HL-60 (cell line): ENCODE data around the gene NFYC.

Source experiments
- DNase-seq, 2 experiments: peaks; one replicate each; pipeline ENCODE4 v3.0.0-alpha.2; 2010 to 2020; ENCODE audit warnings: low read depth in 1 of 2, low spot score in 1 of 2
- H3K27ac ChIP-seq: fragments of 250-450 bp; sonication (Bioruptor Pico); replicated peaks from 2 replicates; pipeline ENCODE4 v1.5.1; 2020; ENCODE audit warnings: mild to moderate bottlenecking, moderate library complexity
- H3K27me3 ChIP-seq: fragments of 250-450 bp; sonication (Bioruptor Pico); 2 replicates; pipeline ENCODE4 v1.5.1; 2021; ENCODE audit warnings: mild to moderate bottlenecking, moderate library complexity; ENCODE audit not compliant: insufficient read depth, poor library complexity, severe bottlenecking
- H3K4me3 ChIP-seq: replicated peaks from 2 replicates; pipeline ENCODE4 v1.5.1; 2011; ENCODE audit warnings: mild to moderate bottlenecking, control low read depth, low read length; ENCODE audit not compliant: insufficient read depth
- GABPA ChIP-seq: IDR thresholded peaks from 2 replicates; pipeline ENCODE4 v1.6.1; 2012; ENCODE audit warnings: low read depth
- POLR2AphosphoS5 ChIP-seq: IDR thresholded peaks from 2 replicates; pipeline ENCODE4 v1.6.1; 2012; ENCODE audit warnings: low read depth
- SPI1 ChIP-seq: IDR thresholded peaks from 2 replicates; pipeline ENCODE4 v1.6.1; 2012; ENCODE audit warnings: low read depth, mild to moderate bottlenecking, borderline replicate concordance
- TF ChIP-seq, protein P1 (sequence below): IDR thresholded peaks from one replicate; pipeline ENCODE4 v1.5.1; 2011; ENCODE audit warnings: low read length, control low read depth, inconsistent platforms; ENCODE audit not compliant: insufficient read depth
- TF ChIP-seq, protein P2 (sequence below): IDR thresholded peaks from 2 replicates; pipeline ENCODE4 v1.6.1; 2012; ENCODE audit warnings: low read depth; ENCODE audit not compliant: insufficient replicate concordance

NFYC gene

DNA sequence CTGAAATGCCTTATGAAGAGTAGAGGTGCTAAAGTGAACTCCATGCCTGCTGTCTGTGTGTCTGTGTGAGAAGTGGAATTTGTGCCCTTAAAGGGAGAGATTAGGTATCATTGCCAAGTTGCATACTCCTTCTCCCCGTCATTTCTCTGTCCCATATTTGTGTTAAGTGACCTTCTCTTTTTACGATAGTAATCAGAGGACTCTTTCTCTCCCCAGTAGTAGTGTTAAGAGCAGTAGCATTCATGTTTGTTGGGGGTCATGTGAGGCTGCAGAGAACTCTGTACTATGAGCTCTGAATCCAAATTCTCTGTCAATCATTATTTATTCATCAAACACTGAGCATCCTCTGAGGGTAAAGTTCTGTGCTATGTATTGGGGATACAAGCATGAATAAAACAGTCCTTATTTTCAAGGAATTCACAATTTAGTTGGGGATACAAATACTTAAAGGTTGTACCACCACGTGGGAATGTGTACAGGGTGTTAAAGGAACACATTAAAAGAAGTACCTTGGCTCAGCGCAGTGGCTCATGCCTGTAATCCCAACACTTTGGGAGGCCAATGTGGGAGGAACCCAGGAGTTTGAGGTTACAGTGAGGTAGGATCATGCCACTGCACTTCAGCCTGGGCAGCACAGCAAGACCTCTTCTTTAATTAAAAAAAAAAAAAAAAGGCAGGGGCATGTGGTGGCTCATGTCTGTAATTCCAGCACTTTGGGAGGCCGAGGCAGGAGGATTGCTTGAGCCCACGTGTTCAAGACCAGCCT lies 67.3 kb downstream of the NFYC start:
- Histone ChIP-seq H3K27me3 (no peaks in the 10 kb centered on the region), H3K4me3 (no peak overlapping the region), H3K27ac (no peak overlapping the region)
- TF ChIP-seq, protein P1, sequence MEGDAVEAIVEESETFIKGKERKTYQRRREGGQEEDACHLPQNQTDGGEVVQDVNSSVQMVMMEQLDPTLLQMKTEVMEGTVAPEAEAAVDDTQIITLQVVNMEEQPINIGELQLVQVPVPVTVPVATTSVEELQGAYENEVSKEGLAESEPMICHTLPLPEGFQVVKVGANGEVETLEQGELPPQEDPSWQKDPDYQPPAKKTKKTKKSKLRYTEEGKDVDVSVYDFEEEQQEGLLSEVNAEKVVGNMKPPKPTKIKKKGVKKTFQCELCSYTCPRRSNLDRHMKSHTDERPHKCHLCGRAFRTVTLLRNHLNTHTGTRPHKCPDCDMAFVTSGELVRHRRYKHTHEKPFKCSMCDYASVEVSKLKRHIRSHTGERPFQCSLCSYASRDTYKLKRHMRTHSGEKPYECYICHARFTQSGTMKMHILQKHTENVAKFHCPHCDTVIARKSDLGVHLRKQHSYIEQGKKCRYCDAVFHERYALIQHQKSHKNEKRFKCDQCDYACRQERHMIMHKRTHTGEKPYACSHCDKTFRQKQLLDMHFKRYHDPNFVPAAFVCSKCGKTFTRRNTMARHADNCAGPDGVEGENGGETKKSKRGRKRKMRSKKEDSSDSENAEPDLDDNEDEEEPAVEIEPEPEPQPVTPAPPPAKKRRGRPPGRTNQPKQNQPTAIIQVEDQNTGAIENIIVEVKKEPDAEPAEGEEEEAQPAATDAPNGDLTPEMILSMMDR = no peak
- no peak for TF ChIP-seq POLR2AphosphoS5
- no peak for TF ChIP-seq SPI1
- TF ChIP-seq, protein P2, sequence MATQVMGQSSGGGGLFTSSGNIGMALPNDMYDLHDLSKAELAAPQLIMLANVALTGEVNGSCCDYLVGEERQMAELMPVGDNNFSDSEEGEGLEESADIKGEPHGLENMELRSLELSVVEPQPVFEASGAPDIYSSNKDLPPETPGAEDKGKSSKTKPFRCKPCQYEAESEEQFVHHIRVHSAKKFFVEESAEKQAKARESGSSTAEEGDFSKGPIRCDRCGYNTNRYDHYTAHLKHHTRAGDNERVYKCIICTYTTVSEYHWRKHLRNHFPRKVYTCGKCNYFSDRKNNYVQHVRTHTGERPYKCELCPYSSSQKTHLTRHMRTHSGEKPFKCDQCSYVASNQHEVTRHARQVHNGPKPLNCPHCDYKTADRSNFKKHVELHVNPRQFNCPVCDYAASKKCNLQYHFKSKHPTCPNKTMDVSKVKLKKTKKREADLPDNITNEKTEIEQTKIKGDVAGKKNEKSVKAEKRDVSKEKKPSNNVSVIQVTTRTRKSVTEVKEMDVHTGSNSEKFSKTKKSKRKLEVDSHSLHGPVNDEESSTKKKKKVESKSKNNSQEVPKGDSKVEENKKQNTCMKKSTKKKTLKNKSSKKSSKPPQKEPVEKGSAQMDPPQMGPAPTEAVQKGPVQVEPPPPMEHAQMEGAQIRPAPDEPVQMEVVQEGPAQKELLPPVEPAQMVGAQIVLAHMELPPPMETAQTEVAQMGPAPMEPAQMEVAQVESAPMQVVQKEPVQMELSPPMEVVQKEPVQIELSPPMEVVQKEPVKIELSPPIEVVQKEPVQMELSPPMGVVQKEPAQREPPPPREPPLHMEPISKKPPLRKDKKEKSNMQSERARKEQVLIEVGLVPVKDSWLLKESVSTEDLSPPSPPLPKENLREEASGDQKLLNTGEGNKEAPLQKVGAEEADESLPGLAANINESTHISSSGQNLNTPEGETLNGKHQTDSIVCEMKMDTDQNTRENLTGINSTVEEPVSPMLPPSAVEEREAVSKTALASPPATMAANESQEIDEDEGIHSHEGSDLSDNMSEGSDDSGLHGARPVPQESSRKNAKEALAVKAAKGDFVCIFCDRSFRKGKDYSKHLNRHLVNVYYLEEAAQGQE = no peak
- TF ChIP-seq GABPA = no peak
- no peak for DNase-seq

DNA sequence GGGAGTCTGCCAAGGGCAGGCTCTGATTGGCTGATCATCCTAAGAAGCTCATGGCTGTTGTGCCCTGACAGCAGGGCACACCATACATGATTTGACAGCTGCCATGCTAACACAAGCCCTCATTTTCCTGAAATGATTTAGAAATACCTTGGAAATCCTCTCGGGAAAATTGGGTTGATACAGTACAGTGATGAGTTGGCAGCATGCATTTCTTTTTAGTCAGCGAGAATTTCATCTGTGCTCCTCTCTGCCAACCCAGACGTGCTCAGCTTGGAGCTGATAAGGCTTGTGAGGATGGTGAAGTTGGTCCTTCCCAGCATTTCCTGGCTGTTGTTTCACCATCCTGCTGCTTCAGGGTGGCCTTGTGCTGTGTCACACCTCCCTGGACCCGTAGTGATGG lies 69.5 kb downstream of the NFYC start:
- H3K27me3 ChIP-seq = no peaks in the 10 kb centered on the region
- TF ChIP-seq, protein P1 = no peak
- TF ChIP-seq GABPA (no peak), SPI1 (no peak), POLR2AphosphoS5 (no peak)
- TF ChIP-seq, protein P2 = no peak
- no peak for DNase-seq

DNA sequence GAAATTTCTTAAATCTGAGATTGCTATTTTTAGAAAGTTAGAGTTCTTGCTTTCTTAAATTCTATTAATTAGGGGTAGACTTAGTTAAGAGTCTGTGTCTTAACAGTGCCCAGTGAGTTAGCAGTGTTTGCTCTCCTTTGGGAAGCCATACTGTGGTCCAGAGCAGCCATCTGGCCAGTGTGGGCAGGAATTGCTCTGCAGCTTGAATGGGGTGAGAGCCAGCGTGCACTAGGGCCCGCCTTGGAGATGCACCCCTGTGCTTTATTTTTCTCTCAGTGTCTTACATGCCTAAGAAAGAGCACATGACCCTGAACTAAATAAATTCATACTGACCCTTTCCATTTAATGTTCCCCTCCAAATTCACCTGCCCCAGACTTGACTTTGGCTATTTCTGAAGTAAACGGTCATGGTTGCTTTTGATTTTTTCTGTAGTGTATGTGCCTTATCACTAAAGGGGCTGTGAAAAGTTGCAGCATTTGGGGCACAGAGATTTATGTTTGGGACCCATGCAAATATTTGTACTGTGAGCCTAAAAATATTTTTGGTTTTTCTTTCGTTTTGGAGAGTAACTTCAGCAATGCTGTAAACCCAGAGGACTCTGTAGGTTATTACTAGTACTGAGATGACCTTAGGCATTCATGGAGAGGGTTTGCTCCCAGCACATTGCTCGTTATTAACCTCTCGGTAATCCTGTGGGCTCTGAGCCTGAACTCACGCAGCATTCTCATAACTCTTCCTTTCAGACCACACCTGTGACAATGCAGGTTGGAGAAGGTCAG lies 70.8 kb downstream of the NFYC start:
- Histone ChIP-seq H3K27me3 (no peaks in the 10 kb centered on the region), H3K27ac (no peak overlapping the region), H3K4me3 (no peak overlapping the region)
- DNase-seq = no peak
- TF ChIP-seq GABPA = no peak
- TF ChIP-seq, protein P1 = no peak
- TF ChIP-seq, protein P2 = no peak
- TF ChIP-seq POLR2AphosphoS5 = no peak
- no peak for TF ChIP-seq SPI1

More for the DNA sequence above, 69.5 kb downstream of the NFYC start:
- Histone ChIP-seq H3K27ac (no peak overlapping the region), H3K4me3 (no peak overlapping the region)
